Fibroblast of villous mesenchyme (primary cell): Measurements from ENCODE around the gene CGB5. TPM values are rescaled to one million over a fixed set of nuclear protein-coding genes. Genes with fewer than 3 reads are reported as not detected.
A peak's percentile ranks its signal among the peaks of the same experiment; 100 is the strongest.
"Not testable (repeated sequence)": the region's sequence is repeated elsewhere in the genome, so short reads cannot be mapped to it uniquely, and the experiment has no call there.

Experiments used
- DNase-seq: peaks from one replicate; pipeline ENCODE4 v3.0.0-alpha.2; 2010; ENCODE audit warnings: low read depth
- H3K4me3 ChIP-seq: 2 replicates; pipeline ENCODE4 v1.5.1; 2011; ENCODE audit warnings: low read depth, mild to moderate bottlenecking, low read length
- CTCF ChIP-seq: IDR thresholded peaks from 2 replicates; pipeline ENCODE4 v1.5.1; 2012; ENCODE audit warnings: low read depth, mild to moderate bottlenecking, low read length; ENCODE audit not compliant: insufficient read depth
- total RNA-seq: library from RNA; depleted of rRNA; stranded (reverse); fragments of >200 nt; gene quantifications from 2 replicates; pipeline ENCODE4 v1.2.3, GENCODE V29; 2012

Gene CGB5
- 0.32 TPM in 1 of 2 replicates, not detected in the other for total RNA-seq

- not testable (repeated sequence) for DNase-seq, H3K4me3 ChIP-seq
Measured at GRCh38 chr19:49043548-49043947, at the start of gene CGB5. Gene CGB5 (plus strand): TSS chr19:49043848. CDS start chr19:49044210, 362 bp downstream.

GRCh38 chr19:48994035-48994386 is 49.6 kb upstream of the CGB5 start:
- peak overlapping the region; percentile 95 for H3K4me3 ChIP-seq
- TF ChIP-seq CTCF = no peak
- no peak for DNase-seq

- TF ChIP-seq CTCF = peak; percentile 71
- peak; percentile 47 for DNase-seq
- no peak overlapping the region for H3K4me3 ChIP-seq
Measured at GRCh38 chr19:48997972-48998371, 45.7 kb upstream of the CGB5 start.

GRCh38 chr19:48999481-49000325 is 43.9 kb upstream of the CGB5 start:
- peak; percentile 60 for DNase-seq
- peak; percentile 83 for TF ChIP-seq CTCF
- no peak overlapping the region for H3K4me3 ChIP-seq

- no peak for DNase-seq
- H3K4me3 ChIP-seq = no peak overlapping the region
- no peak for TF ChIP-seq CTCF
Measured at GRCh38 chr19:49004133-49004532, 39.5 kb upstream of the CGB5 start.

GRCh38 chr19:49004964-49005614 is 38.6 kb upstream of the CGB5 start:
- no peak overlapping the region for H3K4me3 ChIP-seq
- TF ChIP-seq CTCF = no peak
- DNase-seq = no peak

- TF ChIP-seq CTCF = no peak
- DNase-seq = no peak
- no peak overlapping the region for H3K4me3 ChIP-seq
Measured at GRCh38 chr19:49006905-49007304, 36.7 kb upstream of the CGB5 start.
